Measurements from ENCODE around the gene GATA2. TPM values are rescaled to one million over a fixed set of nuclear protein-coding genes. Genes with fewer than 3 reads are reported as not detected.

The GATA2 gene
- total and polyA plus RNA-seq, 2 of the 8 experiments (the other 6 are each of a cell fraction or from before 2014, with no cell fraction given) = 0.03 to 0.30 TPM

GRCh38 chr3:128455116-128455515, 37.9 kb downstream of the GATA2 start (continued):
- TF ChIP-seq RXRA (IDR thresholded peaks at IDR 0.05; ENCODE audit: insufficient read depth, low read depth, low read length) (no peak), JUN (IDR thresholded peaks at IDR 0.05; ENCODE audit: low read depth, low read length) (no peak), SIRT6 (IDR thresholded peaks at IDR 0.05; ENCODE audit: low read length) (no peak), SUZ12 (IDR thresholded peaks at IDR 0.05; ENCODE audit: low read length) (no peak), TBP (IDR thresholded peaks at IDR 0.05; ENCODE audit: low read depth, low read length) (no peak)
